ENCODE measurements around the gene GALNT7.

GRCh38 chr4:173235050-173235449, 66.4 kb downstream of the GALNT7 start:
- no peak for TF ChIP-seq REST (IDR thresholded peaks at IDR 0.05; ENCODE audit: insufficient read depth in 1 of 2, low read depth in 2 of 2, low read length in 2 of 2)
- TF ChIP-seq POLR2AphosphoS5 (IDR thresholded peaks at IDR 0.05; ENCODE audit: low read depth, low read length) = no peak
- no peak for TF ChIP-seq FOXP2 (optimal IDR thresholded peaks at IDR 0.05; ENCODE audit: borderline replicate concordance, extremely low read depth, extremely low read length, insufficient read depth)
- TF ChIP-seq SIN3A (IDR thresholded peaks at IDR 0.05; ENCODE audit: borderline replicate concordance, insufficient read depth, low read length) = no peak

Measured in PFSK-1 (cell line).